GM19099 (cell line): ENCODE measurements around the gene GAL3ST2.

Experiments
- POLR2A ChIP-seq: IDR thresholded peaks from 3 replicates; pipeline ENCODE4 v1.6.1; 2011; ENCODE audit warnings: low read depth; ENCODE audit not compliant: insufficient read length; ENCODE audit errors: extremely low read depth

The GAL3ST2 gene

DNA sequence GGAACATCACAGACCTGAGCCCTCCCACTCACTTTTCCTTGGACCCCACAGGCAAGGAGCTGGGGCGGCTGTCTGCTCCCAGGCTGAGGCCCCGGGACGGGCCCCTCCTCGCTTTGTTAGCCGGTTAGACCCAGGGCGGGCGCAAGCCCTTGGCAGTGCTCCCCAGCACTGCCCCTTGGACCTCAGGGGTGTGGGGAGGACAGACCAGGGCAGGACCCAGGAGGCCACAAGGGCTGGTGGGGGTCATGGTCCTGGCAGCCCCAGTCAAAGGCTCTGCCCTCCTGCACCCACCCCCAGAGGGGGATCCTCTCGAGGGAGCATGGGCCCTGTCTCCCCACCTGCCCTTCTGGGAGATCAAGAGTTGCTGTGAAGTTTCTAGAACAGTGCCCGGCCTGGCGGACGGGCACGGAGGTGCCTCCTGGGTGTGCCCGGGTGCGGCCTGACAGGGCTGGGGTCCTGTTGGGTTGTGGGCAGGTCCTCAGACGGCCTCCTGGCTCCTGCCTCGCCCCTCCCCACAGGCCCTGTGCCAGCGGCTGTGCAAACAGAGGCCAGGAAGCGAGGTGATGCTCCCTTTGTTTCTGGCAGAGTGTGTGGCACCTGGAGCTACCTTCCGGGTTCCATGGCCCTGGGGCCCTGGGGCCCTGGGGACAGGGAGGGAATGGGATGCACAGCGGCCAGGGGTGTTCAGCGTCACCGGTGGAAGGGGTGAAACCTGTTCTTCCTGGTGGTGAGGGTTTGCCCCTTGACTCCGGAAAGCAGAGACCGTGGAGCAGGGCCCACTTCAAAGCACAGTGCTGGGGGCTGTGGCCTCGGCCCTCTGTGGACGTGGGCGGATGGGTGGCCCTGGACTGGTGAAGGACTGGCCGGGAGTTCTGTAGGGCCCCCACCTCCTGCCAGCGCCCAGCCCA is 2.9 kb upstream of the GAL3ST2 start:
- TF ChIP-seq POLR2A = no peak

DNA sequence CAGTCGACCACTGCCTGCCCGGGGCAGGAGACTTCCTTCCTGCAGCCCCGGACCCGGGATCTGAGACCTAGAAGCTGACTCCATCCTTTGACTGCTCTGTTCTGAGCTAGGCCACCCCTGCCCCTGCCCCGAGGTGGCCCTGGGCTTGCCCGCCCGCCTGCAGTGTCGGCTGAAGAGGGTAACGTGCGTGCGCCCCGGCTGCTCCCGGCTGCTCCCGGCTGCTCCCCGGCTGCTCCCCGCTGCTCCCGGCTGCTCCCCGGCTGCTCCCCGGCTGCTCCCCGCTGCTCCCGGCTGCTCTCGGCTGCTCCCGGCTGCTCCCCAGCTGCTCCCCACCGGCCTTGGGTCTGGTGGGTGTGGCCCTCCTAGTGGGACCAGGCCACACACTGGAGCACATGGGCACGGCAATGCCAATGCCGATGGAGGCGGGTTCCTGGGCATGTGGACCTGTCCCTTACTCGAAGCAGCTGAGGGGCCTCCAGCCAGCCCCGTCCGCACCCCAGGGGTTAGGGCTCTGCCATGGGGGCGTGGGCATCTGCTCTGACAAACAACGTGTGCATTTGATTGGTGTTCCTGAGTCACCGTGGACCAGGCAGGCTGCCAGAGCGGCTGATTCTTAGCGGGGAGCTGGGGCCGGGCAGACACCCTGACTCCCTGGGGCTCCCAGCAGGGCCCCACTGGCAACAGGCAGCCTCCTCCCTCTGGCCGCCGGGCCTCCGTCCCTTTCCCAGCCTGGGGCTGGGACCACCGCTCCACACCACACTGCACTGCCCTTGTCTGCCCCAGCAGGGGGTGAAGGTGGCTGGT is 2.0 kb upstream of the GAL3ST2 start:
- no peak for TF ChIP-seq POLR2A

DNA sequence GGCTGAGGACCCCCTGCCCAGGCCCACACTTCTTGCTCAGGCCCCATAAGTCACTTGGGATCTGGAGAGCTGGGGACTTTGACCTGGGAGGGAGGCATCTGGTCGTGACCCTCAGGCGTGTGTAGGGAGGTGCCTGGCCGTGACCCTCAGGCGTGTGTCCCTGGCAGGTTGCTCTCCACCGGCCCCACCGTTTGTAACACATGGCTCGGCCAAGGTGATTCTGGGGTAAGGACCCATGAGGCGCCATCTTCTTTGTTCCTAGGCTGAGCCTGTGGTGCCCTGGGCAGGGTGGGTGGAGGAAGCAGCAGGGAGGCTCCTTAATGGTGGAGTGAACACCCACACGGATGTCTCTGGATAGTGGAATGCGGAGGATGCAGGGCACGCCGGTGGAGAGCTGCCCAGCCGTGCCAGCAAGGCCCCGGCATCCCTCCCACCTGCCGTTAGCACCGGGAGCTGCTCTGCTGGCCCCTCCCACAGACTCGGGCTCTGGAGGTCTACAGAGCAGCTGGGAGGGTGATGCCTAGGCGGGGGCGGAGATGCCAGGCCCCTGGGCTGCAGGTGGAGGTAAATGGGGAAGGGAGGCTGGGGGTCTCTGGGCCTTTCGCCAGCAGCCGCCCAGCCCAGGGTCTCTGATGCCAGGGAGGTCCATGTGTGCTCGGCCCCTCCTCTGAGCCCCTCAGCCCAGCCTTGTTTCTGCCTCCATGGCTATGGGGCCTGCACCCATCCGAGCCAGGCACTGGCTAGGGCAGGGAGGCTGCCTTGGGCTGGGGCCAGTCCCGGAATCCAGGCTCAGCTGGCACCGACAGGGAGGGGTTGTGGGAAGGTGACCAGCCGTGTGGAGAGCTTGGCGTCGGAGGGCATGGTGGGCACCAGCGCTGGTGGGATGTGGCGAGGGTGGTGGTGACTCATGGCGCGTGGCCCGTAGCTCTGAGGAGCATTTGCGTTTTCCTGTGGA is 1.1 kb upstream of the GAL3ST2 start:
- no peak for TF ChIP-seq POLR2A

DNA sequence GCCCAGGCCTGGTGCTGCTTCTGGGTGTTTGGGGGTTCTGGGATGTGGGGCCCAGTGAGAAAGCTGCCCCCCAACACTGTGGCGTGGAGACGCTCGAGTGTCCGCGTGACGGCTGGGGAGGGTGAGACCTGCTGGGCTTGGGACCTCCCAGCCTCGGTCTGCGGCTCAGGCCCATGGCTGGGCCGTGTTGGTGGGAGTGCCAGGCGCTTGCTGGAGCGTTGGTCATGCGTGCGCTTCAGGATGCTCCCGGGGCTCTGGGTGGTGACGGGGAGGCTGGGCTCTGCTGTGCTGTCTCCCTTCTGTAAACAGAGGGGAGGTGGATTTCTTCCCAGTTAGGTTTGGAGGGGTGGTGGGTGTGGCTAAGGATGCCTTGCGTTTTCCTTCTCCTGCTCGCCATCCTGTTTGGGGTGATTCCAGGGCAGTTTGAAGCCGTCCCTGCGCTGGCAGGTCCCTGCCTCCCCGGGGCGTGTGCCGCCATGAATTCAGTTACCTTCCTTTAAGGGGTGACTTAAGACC is 606 bp downstream of the GAL3ST2 start:
- no peak for TF ChIP-seq POLR2A

DNA sequence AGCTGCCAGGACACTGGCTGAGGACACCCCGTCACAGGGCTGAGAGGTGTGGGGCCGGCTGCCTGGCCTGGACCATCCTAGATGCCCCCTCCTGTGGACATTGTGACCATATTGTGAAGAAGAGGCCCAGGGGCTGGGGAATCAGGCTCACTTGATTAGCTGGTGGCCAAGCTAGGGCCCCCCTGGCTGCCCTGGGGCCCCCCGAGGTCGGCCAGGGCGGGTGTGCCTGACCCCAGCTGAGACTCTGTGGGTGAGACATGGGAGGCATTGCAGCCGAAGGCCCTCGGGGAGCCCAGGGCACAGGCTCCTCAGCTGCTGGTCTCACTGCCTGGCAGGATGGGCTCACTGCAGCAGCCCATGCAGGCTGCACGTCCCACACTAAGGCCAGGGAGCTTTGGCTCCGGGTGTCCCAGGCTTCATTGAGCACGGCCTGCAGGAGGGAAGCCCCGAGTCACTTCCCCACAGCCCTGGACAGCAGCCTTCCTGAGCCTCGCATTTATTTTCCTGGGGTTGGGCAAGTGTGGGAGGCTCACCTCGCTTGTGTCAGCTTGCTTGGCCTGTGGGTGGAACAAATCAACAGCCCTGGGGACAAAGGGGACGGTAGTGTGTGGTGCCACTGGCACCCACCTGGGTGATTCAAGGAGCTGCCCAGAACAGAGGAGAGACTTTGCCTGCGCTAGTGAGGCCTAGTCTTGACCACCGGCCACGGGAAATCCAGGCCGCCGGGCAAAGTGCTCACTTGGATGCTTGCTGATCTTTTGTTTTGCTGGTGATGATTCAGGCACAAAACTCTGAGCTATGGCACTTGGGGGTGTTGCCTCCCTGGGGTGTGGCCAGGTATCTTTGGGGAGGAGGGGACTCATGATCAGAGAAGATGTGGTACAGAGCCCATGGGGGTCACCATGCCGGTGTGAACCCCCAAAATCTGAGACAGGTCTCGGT is 1.3 kb downstream of the GAL3ST2 start:
- TF ChIP-seq POLR2A = no peak

DNA sequence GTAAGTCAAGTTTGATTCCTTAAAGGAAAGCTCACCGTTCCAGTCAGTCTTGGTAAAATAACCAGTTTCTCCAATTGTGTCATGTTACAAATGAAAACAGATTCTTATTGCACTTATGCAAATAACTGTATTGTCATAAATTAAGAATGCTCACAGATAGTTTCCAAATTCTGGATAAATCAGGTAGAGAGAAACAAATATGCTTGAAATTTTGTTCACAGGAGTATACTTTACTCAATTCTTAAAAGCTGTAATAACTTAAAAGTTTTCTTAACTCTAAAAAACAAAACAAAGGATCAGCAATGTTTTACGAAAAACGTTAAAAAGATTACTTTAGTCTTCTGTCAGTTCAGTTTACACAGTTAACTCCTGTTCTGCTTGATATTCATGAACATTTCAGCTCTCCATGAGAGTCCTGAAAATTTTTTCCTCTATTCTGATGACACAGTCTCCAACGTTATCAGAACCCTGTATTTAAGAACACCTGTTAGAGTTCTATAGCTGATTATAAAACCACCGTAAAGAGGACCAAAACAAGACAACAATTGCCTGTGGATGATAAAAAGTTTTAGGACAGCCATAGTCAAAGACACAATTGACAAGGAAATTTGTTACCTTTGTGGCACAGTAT is 4.4 kb downstream of the GAL3ST2 start:
- TF ChIP-seq POLR2A = no peak

DNA sequence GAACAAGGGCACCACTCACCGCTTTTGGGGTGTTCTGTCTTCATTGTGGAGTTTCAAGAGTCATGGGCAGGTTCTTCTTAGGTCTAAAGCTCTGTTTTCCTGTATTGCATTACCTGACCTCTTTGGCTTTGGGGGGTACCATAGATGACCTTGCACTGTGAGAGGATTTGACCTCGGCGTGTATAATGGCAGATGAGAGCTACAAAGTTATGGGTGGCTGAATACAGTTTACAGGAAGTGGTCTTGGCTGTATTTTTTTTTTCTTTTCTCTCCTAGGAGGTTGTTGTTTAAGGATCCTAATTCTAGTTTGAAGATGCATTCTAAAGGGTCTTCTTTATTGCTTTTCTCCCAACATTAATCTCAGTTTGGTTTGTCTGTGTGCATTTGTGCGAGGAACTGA is 11.5 kb downstream of the GAL3ST2 start:
- no peak for TF ChIP-seq POLR2A

DNA sequence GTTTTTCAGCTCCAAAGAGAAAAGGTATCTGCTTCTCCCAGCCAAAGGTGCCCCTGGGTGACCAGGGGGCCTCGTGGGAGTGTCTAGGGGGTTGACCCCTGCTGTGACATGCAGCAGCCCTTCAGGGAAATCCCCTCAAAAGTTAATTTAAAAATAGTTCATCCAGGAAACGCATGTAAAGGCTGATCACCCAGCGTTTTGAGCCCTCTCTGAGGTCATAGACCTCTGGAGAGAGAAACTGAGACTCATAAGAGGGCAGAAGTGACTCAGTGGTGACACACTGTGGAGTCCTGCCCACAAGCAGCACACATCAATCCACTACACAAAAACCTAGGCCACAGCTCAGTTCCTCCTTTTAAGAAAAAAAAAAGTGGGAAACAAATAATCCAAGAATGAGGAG is 11.9 kb downstream of the GAL3ST2 start:
- TF ChIP-seq POLR2A = no peak

DNA sequence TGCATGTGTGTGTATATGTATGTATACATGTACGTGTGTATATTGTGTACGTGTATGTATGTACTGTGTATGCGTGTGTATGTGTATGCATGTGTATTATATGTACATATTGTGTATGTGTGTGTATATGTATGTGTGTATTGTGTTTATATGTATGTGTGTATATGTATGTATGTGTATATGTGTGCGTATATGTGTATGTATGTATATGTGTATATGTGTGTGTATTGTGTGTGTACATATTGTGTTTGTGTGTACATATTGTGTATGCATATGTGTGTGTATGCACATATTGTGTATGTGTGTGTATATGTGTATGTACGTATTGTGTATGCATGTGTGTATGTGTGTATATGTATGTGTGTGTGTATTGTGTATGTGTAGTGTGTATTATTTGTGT is 16.8 kb downstream of the GAL3ST2 start:
- no peak for TF ChIP-seq POLR2A

DNA sequence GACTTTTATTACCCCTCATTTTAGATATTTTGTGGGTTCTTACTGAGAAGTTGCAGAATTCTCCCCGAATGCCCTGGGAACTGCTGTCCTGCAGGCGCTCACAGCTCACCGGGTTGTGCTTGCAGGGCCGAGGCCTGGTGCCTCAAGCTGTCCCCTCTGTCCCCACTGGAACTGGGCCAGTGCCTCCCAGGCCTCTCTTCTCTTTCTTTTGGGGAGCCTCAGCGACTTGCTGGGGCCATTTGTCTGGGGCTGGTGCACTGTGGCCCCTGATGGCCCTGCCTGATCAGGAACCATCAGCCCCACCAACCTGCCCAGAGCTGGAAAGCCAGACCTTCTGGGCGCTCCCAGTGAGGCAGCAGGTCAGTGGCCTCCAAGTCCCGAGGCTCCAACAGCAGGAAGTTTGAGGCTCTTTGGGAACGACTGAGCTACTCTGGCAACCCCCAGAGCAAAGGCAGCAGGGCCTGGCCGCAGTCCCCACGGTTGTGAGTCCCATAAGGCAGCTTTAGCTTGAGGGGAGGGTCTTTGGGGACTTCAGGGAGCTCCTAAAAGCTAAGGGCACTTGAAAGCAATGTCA is 17.7 kb downstream of the GAL3ST2 start:
- TF ChIP-seq POLR2A = no peak

DNA sequence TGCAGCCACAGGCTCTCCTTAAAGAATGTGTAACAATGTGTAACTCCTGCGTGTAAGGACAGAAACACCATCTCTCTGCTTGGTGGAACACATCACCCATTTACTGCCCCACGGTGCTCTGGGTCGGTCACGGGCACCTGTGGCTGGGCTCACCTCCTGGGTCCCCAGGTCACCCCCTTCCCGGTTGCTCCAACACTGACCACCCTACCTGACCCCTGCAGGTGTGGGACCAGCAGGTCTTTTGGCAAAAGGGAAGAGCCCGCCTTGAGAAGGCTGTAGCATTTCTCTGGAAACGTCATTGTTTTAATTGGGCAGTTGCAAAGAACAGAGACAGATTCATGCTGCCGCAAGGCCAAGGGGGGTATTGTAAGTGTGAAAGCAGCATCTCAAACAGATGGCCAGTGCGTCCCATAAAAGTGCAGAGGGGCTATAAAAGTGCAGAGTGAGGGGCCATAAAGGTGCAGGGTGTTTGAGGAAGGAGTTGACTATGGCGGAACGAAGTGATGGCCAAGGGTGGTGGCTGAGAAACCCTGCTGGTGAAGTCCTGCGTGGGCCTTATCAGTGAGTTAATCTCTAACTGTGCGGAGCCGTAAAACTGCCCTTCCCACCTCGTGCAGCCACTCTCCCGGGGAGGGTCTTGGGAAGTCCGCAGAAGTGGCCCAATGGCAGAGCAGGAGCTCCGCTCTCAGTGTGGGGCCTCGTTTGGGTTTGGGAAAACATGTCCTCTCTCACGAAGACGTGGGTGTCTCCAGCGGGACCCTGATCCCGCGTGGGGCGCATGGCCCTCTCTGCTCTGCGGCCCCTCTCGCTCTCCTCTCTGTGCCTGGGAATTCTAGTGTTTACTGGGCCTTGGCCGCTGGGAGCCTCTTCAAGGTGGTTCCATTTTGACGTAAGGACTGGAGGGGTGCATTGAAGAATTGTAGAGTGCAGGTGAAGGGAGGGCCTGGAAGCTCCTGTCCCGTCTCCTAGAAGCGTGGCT is 18.7 kb downstream of the GAL3ST2 start:
- no peak for TF ChIP-seq POLR2A

DNA sequence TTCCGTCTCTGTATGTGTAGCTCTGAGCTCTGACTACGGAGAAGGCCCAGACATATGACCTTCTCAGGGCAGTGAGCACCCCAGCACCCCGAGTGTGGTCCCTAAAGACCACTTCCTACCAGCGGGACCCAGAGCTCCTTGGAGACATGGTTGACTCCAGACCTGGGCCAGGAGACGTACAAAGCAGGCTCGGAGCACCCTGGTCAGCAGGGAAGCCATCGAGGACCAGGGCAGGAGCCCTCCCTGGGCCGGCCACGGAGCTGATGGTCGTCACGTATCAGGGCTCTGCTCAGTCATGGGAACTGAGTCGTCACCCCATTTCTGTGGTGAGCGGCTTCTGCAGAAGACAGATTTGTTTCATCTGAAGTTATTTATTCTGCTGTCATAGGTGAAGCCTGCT is 19.6 kb downstream of the GAL3ST2 start:
- TF ChIP-seq POLR2A = no peak
